DMS114 treated with DMSO at 0.1 percent for 48 hours (cell line): ENCODE data around the gene TMEM203.

ENCODE experiments used
- DNase-seq: peaks from one replicate; lab custom pipeline; 2025; ENCODE audit not compliant: unreplicated experiment; lab: John Stamatoyannopoulos, UW

TMEM203 gene

DNA sequence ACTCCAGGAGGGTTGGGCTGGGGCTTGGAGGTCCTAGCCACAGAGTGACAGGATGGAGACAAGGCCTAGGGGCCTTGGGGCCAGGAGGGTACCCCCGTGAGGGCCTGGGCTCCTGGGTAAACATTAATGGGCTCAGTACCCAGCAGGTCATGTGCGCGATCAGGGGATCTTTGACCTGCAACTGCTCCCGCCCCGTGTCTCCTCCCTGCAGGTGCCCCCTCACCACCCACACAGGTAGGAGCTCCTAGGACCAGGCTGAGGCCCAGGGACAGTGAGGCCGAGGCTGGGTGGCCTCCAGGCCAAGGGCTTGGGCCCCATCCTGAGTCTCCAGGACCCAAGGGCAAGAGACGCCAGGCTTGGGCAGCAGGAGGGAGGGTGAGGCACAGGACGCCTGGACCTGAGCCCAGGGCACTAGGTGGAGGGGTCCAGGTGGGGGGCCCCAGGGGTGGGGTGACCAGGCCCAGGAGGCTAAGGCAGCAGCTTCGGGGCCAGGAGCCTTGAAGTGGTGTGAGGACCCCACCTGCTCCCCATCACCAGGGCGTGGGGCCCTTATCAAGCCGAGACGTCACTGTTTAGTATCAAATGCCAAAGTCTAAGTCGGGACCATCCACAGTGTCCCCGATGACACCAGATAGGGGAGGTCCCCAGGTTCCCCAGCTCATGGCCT, 25.4 kb upstream of the TMEM203 start, which contains the start of gene SLC34A3:
Gene SLC34A3 (plus strand): TSS at position 197 of the 667 bp plus-strand sequence. CDS start 802 bp downstream, outside the sequence.
- DNase-seq = no peak

DNA sequence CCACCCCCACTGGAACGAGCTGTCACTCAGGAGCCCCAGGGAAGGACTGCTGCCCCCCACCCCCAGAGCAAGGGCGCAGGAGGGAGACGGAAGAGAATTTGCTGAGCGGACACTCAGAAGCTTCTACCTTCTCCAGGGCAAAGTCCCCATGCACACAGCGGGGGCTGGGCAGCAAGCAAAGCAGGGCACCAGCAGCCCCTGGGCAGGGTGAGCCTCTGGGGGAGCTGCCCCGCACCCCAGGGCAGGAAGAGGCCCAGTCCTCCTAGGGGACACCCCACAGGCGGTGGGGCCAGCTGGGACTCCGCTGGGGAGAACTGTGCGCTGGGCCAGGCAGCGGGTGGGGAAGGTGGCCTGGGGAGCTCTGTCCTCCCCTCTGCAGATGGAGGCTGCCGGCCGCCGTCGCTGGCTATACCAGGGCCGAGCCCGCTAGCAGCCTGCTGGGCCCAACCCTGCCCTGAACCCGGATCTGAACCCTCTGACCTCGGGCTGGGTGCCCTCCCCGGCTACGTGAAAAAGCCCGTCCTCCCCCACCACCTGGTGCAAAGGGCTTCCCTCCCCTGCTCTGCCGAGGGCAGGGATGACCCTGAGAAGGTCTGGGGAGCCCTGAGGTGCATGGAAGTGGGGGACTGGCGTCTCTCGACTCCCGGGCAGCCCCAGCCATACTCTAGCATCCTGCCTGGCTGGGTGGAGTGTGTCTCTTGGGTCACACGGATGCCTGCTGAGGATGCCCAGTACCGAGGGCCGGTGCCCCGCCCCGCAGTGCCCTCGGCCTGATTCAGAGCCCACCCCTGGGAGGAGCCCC, 24.7 kb upstream of the TMEM203 start:
- DNase-seq = no peak

DNA sequence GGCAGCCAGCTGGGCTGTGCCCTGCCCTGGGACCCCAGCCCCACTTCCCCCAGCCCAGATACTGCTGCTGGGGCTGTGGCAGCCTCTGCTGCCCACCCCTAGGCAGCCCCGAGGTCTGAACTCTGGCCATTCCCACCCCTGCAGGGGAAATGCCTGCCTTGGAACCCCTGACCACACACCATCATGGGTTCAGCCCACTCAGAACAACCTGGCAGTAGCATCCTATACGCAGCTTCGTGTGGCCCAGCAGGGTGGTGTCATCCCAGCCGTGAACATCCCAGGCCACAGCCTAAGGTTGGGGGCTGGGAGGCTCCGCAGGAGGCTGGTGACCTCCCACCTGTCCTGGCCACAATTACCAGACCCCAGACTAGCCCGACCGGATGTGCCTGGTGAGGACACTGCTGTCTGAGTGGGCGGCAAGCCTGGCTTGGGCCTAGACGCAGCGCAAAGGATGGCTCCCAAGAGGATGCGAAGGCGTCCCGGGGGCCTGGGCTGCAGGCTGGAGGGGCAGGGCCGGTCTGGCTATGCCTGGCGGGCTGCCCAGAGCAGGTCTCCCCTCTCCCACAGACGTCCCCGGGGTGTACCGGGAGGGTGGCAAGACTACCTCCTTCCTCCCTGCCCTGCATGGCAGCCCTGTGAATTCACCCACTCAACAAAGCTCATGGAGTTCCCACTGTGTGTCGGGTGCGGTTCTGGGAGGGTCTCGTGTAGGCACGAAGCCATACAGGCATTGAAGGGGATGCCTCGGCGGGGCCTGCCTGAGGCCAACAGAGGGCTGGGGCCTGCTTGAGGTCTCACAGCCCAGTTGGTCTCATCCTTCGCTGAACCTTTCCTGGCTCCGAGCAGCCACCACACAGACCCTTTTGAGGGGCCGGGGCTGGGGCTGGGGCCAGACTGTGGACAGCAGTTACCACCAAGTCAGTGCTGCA, 23.8 kb upstream of the TMEM203 start:
- no peak for DNase-seq

- no peak for DNase-seq
Measured at GRCh38 chr9:137228506-137228967, 23.1 kb upstream of the TMEM203 start.

DNA sequence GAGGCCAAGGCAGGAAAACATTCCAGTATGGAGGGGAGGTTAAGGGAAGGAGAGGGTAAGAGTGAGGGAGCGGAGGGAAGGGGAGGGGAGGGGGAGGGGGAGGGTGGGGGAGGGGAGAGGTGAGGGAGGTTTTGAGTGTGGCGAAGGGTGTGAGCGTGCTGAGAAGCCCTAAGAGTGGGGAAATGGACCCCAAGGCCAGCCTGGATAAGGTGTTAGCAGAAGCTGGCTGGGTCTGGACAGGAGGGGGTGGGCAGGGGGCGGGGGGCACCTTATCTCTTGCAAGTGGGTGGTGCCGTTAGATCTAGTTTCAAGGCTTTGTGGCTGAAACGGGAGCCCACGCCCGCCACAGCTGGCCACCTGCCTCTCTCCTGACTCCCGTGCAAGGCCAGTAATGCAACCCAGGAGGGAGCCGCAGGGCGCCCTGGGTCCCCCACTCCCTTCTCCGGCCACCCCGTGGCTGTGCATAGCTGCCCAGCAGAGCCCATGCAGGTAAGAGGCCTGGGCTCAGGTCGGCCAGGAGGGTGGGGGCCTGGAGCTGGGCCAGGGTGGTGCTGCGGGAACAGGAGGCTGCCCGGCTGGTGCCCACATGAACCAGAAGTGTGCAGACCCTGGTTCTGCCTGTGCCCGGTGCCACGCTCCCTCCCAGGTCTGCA, 22.5 kb upstream of the TMEM203 start:
- no peak for DNase-seq

DNA sequence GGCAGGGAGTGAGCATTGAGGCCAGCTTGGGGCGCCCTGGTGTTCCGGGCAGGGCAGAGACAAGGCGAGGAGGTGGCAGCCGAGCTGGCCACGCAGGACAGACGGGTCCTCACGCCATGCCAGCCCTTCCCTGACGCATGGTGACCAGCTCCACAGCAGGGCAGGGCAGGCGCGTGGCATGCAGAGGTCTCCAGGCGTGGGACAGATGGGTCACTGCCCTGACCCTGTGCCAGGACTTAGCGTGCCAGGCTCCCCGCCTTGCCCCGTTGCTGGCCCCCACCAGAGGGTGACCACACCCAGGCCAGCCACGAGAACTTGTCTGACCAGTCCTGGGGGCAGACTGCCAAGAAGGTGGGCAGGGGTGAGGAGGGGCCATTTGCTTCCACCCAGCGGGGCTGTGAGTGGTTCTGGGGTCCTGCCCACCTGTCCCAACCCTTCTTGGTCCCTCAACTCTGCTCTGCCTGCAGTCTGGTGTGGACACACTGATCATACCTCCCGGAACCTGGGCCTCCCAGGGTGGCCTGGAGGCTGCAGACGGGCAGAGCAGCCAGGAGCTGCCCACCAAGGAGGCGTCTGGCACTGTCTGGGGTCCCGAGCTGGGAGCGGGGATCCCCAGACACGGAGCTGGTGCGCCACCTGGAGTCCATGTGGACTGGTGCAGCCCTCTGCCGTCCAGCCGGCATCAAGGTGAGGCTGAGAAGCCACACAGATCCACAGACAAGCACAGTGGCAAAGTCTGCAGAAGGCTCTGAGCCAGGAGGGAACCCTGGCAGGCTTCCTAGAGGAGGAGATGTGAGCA, 21.8 kb upstream of the TMEM203 start, which contains the start of gene RNF224:
Gene RNF224 (plus strand): TSS at position 449 of the 799 bp plus-strand sequence. CDS start 834 bp downstream, outside the sequence.
- peak; percentile 24 for DNase-seq

GRCh38 chr9:137226338-137227053, 21.0 kb upstream of the TMEM203 start:
- DNase-seq = no peak

DNA sequence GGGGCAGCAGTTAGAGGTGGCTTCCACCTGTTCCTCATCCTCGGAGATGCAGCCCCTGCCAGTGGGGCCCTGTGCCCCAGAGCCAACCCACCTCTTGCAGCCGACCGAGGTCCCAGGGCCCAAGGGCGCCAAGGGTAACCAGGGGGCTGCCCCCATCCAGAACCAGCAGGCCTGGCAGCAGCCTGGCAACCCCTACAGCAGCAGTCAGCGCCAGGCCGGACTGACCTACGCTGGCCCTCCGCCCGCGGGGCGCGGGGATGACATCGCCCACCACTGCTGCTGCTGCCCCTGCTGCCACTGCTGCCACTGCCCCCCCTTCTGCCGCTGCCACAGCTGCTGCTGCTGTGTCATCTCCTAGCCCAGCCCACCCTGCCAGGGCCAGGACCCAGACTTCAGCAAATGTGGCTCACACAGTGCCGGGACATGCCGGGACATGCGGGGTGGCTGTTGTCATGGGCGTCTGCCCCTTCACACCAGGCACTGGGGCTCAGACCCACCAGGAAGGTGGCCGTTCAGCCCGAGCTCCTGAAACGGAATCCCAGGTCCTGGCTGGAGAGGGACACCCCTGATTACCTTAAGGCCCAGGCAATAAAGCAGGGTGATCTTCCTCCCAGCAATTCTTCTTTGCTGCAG, 20.4 kb upstream of the TMEM203 start:
- no peak for DNase-seq

GRCh38 chr9:137224830-137225694, 19.6 kb upstream of the TMEM203 start, which contains the start of gene CYSRT1:
CYSRT1 (plus strand) TSS chr9:137225174; CDS start chr9:137225622, 448 bp downstream.
- no peak for DNase-seq

DNA sequence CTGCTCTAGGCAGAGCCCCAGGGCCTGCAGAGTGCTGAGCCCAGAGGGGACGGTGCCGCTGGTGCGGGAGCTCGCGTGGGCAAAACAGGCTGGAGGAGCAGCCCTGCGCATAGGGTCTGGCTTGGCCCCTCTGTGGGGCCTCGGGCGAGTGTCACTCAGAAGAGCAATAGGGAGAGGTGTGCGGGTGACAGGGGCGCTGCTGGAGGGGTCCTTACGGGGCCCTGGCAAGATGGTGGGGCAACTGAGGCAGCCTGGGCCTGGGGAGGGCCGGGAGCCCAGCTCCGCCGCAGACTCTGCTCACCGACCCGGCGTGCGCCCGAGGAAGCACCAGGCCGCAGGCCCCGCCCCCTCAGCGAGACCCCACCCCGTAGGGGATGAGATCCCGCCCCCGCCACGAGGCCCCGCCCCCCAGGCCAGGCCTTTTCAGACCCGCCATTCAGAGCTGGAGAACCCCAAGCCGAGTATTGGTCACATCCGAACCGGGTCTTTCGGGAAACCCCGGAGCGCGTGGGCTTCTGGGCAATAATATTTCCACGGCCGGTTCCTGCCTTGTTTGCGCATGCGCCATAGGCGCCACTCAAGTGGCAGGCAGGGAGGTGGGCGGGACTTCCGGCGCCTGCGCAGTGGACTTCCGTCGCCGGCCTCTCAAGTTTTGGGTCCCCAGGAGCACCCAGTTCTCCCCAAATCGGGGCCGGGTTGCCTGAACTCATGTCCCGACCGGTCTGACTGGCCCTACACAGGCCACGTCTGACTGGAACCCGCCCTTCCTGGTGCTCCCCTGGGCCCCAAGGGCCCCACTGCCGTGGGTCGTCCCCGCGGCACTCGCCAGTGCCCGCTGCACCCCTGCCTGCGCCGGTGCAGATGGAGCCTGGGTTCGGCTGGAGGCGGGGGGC, 17.9 kb upstream of the TMEM203 start:
- DNase-seq = peak; percentile 84

DNA sequence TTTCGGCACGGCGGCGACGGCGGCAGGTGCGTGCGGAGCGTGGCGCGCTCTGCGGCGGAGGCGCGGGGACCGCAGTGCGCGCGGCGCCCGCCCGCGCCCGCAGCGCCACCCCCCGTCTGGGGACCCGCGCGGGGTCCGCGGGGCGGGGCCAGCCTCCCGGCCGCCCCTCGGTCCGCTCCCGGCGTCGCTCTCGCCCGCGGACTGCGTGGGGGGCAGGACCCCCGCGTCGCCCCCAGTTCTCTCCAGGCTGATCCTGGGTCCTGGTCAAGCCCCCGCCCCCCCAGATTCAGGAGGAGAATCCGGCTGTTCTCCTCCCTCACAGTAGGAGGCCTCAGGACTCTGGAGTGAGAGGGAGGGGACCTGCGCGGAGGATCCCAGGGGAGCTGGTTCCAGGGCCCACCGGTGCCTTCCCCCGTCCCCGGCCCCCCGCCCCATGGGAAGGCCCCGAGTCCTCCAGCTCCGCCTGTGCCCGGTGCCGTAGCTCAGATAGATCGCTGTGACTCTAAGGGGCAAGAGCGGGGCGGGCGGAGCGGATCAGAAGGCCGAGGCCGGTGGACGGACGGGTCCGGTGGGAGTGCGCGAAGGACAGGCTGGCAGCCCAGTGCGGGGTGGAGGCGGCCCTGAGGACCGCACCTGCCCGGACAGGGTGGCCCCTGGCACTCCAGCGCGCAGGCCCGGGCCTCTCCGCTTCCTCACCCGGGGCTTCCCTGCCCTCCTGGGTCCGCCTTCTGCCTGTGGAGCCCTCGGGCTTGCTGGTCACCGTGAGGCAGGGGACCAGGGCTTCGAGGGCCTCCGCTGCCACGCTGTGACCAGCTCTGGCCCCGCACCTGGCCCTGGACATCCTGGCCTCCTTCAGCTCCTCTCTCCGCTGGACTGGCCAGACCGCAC, 17.0 kb upstream of the TMEM203 start, which contains the start of gene RNF208:
Gene RNF208 (minus strand): TSS at position 51 of the 888 bp plus-strand sequence. CDS start 1,028 bp downstream, outside the sequence.
- no peak for DNase-seq

- no peak for DNase-seq
Measured at GRCh38 chr9:137221506-137222111, 16.2 kb upstream of the TMEM203 start.

DNA sequence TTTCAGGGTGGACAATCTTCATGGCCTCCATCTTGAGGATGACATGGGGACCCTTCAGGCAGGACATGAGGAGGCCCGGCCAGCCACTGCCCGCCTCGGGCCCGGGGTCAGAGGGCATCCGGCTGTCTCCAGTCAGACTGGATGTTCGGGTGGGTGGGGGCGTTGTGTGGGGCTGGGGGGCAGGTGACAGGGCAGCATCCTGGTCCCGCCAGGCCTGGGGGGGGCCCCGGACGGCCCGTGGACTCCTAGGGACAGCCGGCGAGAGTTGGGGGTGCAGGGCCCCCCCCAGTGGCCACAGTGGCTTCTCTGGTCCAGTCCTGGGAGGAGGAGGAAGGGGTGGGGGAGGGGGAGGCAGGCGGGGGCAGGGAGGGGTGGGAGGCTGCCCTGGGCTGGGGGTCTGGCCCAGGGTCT, 15.7 kb upstream of the TMEM203 start:
- no peak for DNase-seq

DNA sequence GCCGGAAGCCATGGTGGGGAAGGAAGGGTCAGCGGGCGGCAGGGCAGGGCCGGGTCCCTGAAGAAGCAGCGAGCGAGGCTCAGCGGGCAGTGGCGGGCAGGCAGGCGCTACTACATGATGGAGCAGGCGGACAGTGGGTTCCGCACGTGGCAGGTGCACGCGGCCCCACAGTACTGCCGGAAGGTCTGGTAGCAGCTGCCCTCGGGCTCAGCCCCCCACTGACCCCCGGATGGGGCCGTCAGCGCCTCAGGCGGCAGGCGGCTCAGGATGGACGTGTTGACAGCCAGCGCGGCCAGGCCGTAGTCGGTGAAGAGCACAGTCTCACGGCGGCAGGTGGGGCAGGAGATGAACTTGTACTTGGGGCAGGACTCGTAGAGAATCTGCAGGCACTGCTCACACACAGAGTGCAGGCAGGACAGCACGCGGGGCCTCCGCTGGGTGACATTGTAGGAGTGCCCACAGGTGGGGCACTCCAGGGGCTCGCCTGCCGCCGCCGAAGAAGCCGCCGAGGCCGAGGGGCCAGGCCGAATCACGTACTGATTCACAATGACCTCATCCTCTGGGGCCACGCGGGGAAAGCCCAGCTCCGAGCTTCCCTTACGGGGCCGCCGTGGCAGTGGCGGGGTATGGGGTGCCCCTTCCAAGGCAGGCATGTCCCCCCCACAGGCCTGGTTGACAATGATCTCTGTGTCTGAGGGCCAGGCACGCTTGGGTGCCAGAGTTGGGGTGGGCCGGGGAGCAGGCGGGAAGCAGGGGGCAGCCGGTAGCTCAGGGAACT, 15.1 kb upstream of the TMEM203 start:
- DNase-seq = no peak
